Stimulated activated CD4-positive, alpha-beta T cell treated with anti-CD3 and anti-CD28 coated beads, Interleukin-12 subunit alpha, Interleukin-12 subunit beta, amount 100 ng/mL, for 48 hours (primary cell): ENCODE data around the gene ACTN3.
A peak's percentile ranks its signal among the peaks of the same experiment; 100 is the strongest.
"Not testable (repeated sequence)": the region's sequence is repeated elsewhere in the genome, so short reads cannot be mapped to it uniquely, and the experiment has no call there.

Experiments
- DNase-seq, 3 donors: peaks; one replicate each; pipeline ENCODE4 v3.0.0-alpha.2; 2020; ENCODE audit warnings: low read depth in 2 of 3, low spot score in 1 of 3

Gene ACTN3

GRCh38 chr11:66546368-66546965, at the start of gene ACTN3:
Gene ACTN3 (plus strand): TSS chr11:66546903. CDS start chr11:66546938, 35 bp downstream.
- DNase-seq = no peak

- no peak for DNase-seq
These were observed 49.5 kb upstream of the ACTN3 start for GRCh38 chr11:66497206-66497605.

- no peak for DNase-seq
These were observed 48.2 kb upstream of the ACTN3 start for GRCh38 chr11:66498506-66498905.

GRCh38 chr11:66505276-66505816, 41.4 kb upstream of the ACTN3 start:
- no peak for DNase-seq

- no peak for DNase-seq
These were observed 37.6 kb upstream of the ACTN3 start for GRCh38 chr11:66509131-66509561.

GRCh38 chr11:66510271-66510989, 36.3 kb upstream of the ACTN3 start, which contains the start of gene BBS1:
Gene BBS1 (plus strand): TSS chr11:66510635. CDS start chr11:66510660, 25 bp downstream.
- peak; percentile 68 to 85 (median 81) for DNase-seq

- no peak for DNase-seq
These were observed 35.7 kb upstream of the ACTN3 start for GRCh38 chr11:66510990-66511339.

GRCh38 chr11:66523611-66524010, 23.1 kb upstream of the ACTN3 start:
- no peak for DNase-seq

- DNase-seq = no peak
These were observed 22.2 kb upstream of the ACTN3 start for GRCh38 chr11:66524304-66525040.

GRCh38 chr11:66529069-66529468, 17.6 kb upstream of the ACTN3 start:
- DNase-seq = no peak

- no peak for DNase-seq
These were observed 17.0 kb upstream of the ACTN3 start for GRCh38 chr11:66529655-66530054.

- no peak for DNase-seq
These were observed 15.6 kb upstream of the ACTN3 start for GRCh38 chr11:66530927-66531709.

GRCh38 chr11:66531841-66532240, 14.9 kb upstream of the ACTN3 start:
- DNase-seq = no peak

- DNase-seq = no peak
These were observed 13.9 kb upstream of the ACTN3 start for GRCh38 chr11:66532784-66533183.

GRCh38 chr11:66539170-66539869, 7.4 kb upstream of the ACTN3 start:
- DNase-seq = no peak

- no peak for DNase-seq
These were observed 6.9 kb upstream of the ACTN3 start for GRCh38 chr11:66539870-66540213.

GRCh38 chr11:66540598-66540997, 6.1 kb upstream of the ACTN3 start:
- DNase-seq = not testable (repeated sequence)

- DNase-seq = no peak
These were observed 4.8 kb upstream of the ACTN3 start for GRCh38 chr11:66541892-66542291.

- DNase-seq = no peak
These were observed 4.3 kb upstream of the ACTN3 start for GRCh38 chr11:66542362-66542761.

- peak; percentile 24 to 29 (median 28) for DNase-seq
These were observed 3.2 kb upstream of the ACTN3 start for GRCh38 chr11:66543263-66544107.
